A549 (cell line): Measurements from ENCODE around the gene TNFRSF19. TPM values are rescaled to one million over a fixed set of nuclear protein-coding genes. Genes with fewer than 3 reads are reported as not detected.
A peak's percentile ranks its signal among the peaks of the same experiment; 100 is the strongest.

ENCODE experiments used
- ATAC-seq, 2 experiments: fragments of 200-7000 bp in 1 of 2; fragments of >200 bp in 1 of 2; cut with Nextera tagmentation in 1 of 2; cut with Tn5 transposase in 1 of 2; 3 replicates each; pipeline versions ENCODE4 v1.8.0 to v1.9.1; 2018 to 2020; ENCODE audit warnings: mild to moderate bottlenecking in 1 of 2, moderate library complexity in 1 of 2
- CTCF ChIA-PET: fragments of 300-600 bp; sonication (Branson Sonifier 250); formaldehyde crosslinking; extraction: SDS; loops from one replicate; lab custom pipeline; 2021; ENCODE audit warnings: antibody characterized with exemption, inconsistent platforms; lab: Yijun Ruan, JAX
- POLR2A ChIA-PET: fragments of 350-600 bp; formaldehyde crosslinking; extraction: SDS; loops from one replicate; lab custom pipeline; 2021; ENCODE audit warnings: antibody characterized with exemption, inconsistent platforms; lab: Yijun Ruan, JAX
- DNase-seq, 2 experiments: peaks; one replicate each; pipeline versions ENCODE4 v3.0.0 to v3.0.0-alpha.2; 2011 to 2016; ENCODE audit warnings: low read depth in 1 of 2, low spot score in 1 of 2
- FAIRE-seq: peaks from 2 replicates; lab custom pipeline; 2011; peaks lifted over from hg19 to GRCh38; lab: Jason Lieb, UNC
- H3K27ac ChIP-seq, 2 experiments: fragments of >200 bp; sonication (Bioruptor Twin); formaldehyde crosslinking; 3 replicates each; pipeline ENCODE4 v1.5.1; 2016 to 2017
- H3K4me1 ChIP-seq: fragments of >200 bp; sonication (Bioruptor Twin); formaldehyde crosslinking; 3 replicates; pipeline ENCODE4 v1.6.1; 2016
- H3K4me2 ChIP-seq: fragments of >200 bp; sonication (Bioruptor Twin); formaldehyde crosslinking; 3 replicates; pipeline ENCODE4 v1.6.1; 2016
- H3K4me3 ChIP-seq: fragments of >200 bp; sonication (Bioruptor Twin); formaldehyde crosslinking; 3 replicates; pipeline ENCODE4 v1.5.1; 2016
- H3K9me3 ChIP-seq: fragments of >200 bp; sonication (Bioruptor Twin); formaldehyde crosslinking; 3 replicates; pipeline ENCODE4 v1.6.1; 2016
- BHLHE40 ChIP-seq: IDR thresholded peaks from 2 replicates; pipeline ENCODE4 v1.6.1; 2012; ENCODE audit warnings: low read depth, low read length, inconsistent platforms
- CBX2 ChIP-seq: fragments of 200-600 bp; sonication (generic); IDR thresholded peaks from 2 replicates; pipeline ENCODE4 v1.6.1; 2016; ENCODE audit warnings: low read depth, mild to moderate bottlenecking, borderline replicate concordance
- EHF ChIP-seq: fragments of 250-450 bp; sonication (Bioruptor Pico); IDR thresholded peaks from 2 replicates; pipeline ENCODE4 v1.5.0; 2020; ENCODE audit warnings: mild to moderate bottlenecking
- EP300 ChIP-seq, 2 experiments: fragments of >200 bp; sonication (Bioruptor Twin); formaldehyde crosslinking; IDR thresholded peaks; 2 replicates in 1 of 2; 3 replicates in 1 of 2; pipeline ENCODE4 v1.6.1; 2016 to 2017
- ESRRA ChIP-seq: fragments of 150-350 bp; IDR thresholded peaks from 2 replicates; pipeline ENCODE4 v1.6.1; 2014; ENCODE audit warnings: mild to moderate bottlenecking, low read length, borderline replicate concordance
- GATA3 ChIP-seq: IDR thresholded peaks from 2 replicates; pipeline ENCODE4 v1.6.1; 2012; ENCODE audit warnings: borderline replicate concordance
- HDAC2 ChIP-seq: fragments of 200-600 bp; sonication (generic); IDR thresholded peaks from 2 replicates; pipeline ENCODE4 v1.6.1; 2016
- HES2 ChIP-seq: fragments of >200 bp; sonication (Bioruptor Twin); formaldehyde crosslinking; IDR thresholded peaks from 2 replicates; pipeline ENCODE4 v1.6.1; 2016
- HEYL ChIP-seq: fragments of 250-450 bp; sonication (Bioruptor Pico); IDR thresholded peaks from 2 replicates; pipeline ENCODE4 v1.8.0; 2021; ENCODE audit warnings: mild to moderate bottlenecking, moderate library complexity
- HOXA7 ChIP-seq: fragments of 250-450 bp; sonication (Bioruptor Pico); IDR thresholded peaks from 2 replicates; pipeline ENCODE4 v1.5.0; 2020; ENCODE audit warnings: mild to moderate bottlenecking, moderate library complexity
- HOXB13 ChIP-seq: fragments of 250-450 bp; sonication (Bioruptor Pico); IDR thresholded peaks from 2 replicates; pipeline ENCODE4 v1.5.0; 2020; ENCODE audit warnings: low read depth, mild to moderate bottlenecking, moderate library complexity
- HOXB5 ChIP-seq: fragments of 250-450 bp; sonication (Bioruptor Pico); IDR thresholded peaks from 2 replicates; pipeline ENCODE4 v1.5.0; 2020; ENCODE audit warnings: mild to moderate bottlenecking, moderate library complexity
- JUN ChIP-seq, 2 experiments: fragments of >200 bp; sonication (Bioruptor Twin); formaldehyde crosslinking; IDR thresholded peaks; 2 replicates in 1 of 2; 3 replicates in 1 of 2; pipeline ENCODE4 v1.6.1; 2016 to 2017
- JUNB ChIP-seq: fragments of >200 bp; sonication (Bioruptor Twin); formaldehyde crosslinking; IDR thresholded peaks from 2 replicates; pipeline ENCODE4 v1.6.1; 2016
- NFE2L2 ChIP-seq: fragments of 150-350 bp; conservative IDR thresholded peaks from 2 replicates; pipeline ENCODE4 v1.6.1; 2014; ENCODE audit warnings: low read length
- NPAS2 ChIP-seq: fragments of 250-450 bp; sonication (Bioruptor Pico); IDR thresholded peaks from 2 replicates; pipeline ENCODE4 v1.8.0; 2022; ENCODE audit warnings: mild to moderate bottlenecking, moderate library complexity, borderline replicate concordance
- PBX3 ChIP-seq: IDR thresholded peaks from 2 replicates; pipeline ENCODE4 v1.6.1; 2012
- PHF8 ChIP-seq: fragments of 200-600 bp; sonication (generic); IDR thresholded peaks from 2 replicates; pipeline ENCODE4 v1.6.1; 2016; ENCODE audit warnings: low read depth, mild to moderate bottlenecking, antibody characterized with exemption, moderate library complexity, borderline replicate concordance
- POLR2A ChIP-seq: IDR thresholded peaks from 2 replicates; pipeline ENCODE4 v1.6.1; 2012; ENCODE audit warnings: mild to moderate bottlenecking, low read length
- RAD21 ChIP-seq, 2 experiments: fragments of >200 bp in 1 of 2; sonication (Bioruptor Twin) in 1 of 2; formaldehyde crosslinking in 1 of 2; IDR thresholded peaks in 1 of 2; conservative IDR thresholded peaks in 1 of 2; 2 replicates in 1 of 2; 3 replicates in 1 of 2; pipeline ENCODE4 v1.6.1; 2012 to 2018; ENCODE audit warnings: inconsistent platforms in 1 of 2
- USF2 ChIP-seq: fragments of 450-650 bp; IDR thresholded peaks from 2 replicates; pipeline ENCODE4 v1.6.1; 2014; ENCODE audit warnings: antibody characterized with exemption
- ZSCAN20 ChIP-seq: fragments of 250-450 bp; sonication (Bioruptor Pico); IDR thresholded peaks from 2 replicates; pipeline ENCODE4 v1.8.0; 2022; ENCODE audit warnings: mild to moderate bottlenecking, moderate library complexity
- WGBS: methylation state at CpG from one replicate; pipeline ENCODE4 v1.1.6; 2017; ENCODE audit errors: missing lambda C conversion rate; 5-methylcytosine and 5-hydroxymethylcytosine counted together
- polyA plus RNA-seq, 4 experiments: library from polyadenylated mRNA; depleted of rRNA in 3 of 4; stranded (reverse); fragments of >200 nt; fragmentation: RNase III in 1 of 4; extraction: RNeasy Plus Mini Kit Qiagen cat#74134 plus additional on column Dnase treatment in 1 of 4; gene quantifications; 2 replicates in 3 of 4; 3 replicates in 1 of 4; pipeline ENCODE4 v1.2.3, GENCODE V29; 2011 to 2017
- TF ChIP-seq, protein P1 (sequence below): fragments of 250-450 bp; sonication (Bioruptor Pico); IDR thresholded peaks from 2 replicates; pipeline ENCODE4 v1.5.0; 2021; ENCODE audit warnings: mild to moderate bottlenecking, moderate library complexity, borderline replicate concordance
- TF ChIP-seq, protein P2 (sequence below): IDR thresholded peaks from 2 replicates; pipeline ENCODE4 v1.6.1; 2012

Gene TNFRSF19
- polyA plus RNA-seq, 2 of the 4 experiments (the other 2 are of a cell fraction), result 1.2 to 1.9 TPM

DNA sequence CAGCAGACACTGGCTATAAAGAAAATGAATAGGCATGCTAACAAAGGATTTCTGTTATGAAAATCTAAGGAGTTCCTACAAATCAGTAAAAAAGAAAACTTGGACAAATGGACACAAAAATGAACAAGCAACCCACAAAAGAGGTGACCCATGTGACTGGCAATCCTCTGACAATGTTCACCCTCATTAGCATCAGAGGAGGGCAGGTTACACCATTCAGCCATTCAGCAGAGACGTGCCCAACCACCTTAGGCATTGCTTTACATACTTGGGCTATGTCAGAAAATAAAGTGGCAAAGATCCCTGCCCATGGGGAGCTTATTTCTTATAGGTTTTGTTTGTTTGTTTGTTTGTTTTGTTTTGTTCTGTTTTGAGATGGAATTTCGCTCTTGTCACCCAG is 46.0 kb downstream of the TNFRSF19 start:
- H3K4me1 ChIP-seq, result peaks cover 21% of the 10 kb centered on the region
- no peak for FAIRE-seq
- TF ChIP-seq GATA3 (no peak), HOXA7 (CRISPR knock-in tag) (no peak), BHLHE40 (no peak), EHF (CRISPR knock-in tag) (no peak), JUN (IDR thresholded peaks at IDR 0.05) (no peak), NFE2L2 (no peak), NPAS2 (CRISPR knock-in tag) (no peak), JUNB (no peak), HOXB5 (CRISPR knock-in tag) (no peak), CBX2 (no peak), ESRRA (no peak), POLR2A (no peak)
- TF ChIP-seq, protein P1, sequence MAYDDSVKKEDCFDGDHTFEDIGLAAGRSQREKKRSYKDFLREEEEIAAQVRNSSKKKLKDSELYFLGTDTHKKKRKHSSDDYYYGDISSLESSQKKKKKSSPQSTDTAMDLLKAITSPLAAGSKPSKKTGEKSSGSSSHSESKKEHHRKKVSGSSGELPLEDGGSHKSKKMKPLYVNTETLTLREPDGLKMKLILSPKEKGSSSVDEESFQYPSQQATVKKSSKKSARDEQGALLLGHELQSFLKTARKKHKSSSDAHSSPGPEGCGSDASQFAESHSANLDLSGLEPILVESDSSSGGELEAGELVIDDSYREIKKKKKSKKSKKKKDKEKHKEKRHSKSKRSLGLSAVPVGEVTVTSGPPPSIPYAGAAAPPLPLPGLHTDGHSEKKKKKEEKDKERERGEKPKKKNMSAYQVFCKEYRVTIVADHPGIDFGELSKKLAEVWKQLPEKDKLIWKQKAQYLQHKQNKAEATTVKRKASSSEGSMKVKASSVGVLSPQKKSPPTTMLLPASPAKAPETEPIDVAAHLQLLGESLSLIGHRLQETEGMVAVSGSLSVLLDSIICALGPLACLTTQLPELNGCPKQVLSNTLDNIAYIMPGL (CRISPR knock-in tag), result no peak
- DNase-seq, result no peak
- POLR2A ChIA-PET, result no interaction called here
- CTCF ChIA-PET, result no interaction called here
- H3K4me2 ChIP-seq, result no peak overlapping the region
- no peak for ATAC-seq
- no peak overlapping the region for H3K4me3 ChIP-seq
- no peaks in the 10 kb centered on the region for H3K9me3 ChIP-seq
- WGBS, result 37% methylated on average over 2 of the region's 2 CpGs
- H3K27ac ChIP-seq, result no peak overlapping the region

GRCh38 chr13:23617551-23618024 is 47.4 kb downstream of the TNFRSF19 start:
- H3K4me2 ChIP-seq, result peak overlapping the region; percentile 28; the same call in 2 of the 3 replicates
- CTCF ChIA-PET, result no interaction called here
- DNase-seq, result no peak
- TF ChIP-seq, protein P2, sequence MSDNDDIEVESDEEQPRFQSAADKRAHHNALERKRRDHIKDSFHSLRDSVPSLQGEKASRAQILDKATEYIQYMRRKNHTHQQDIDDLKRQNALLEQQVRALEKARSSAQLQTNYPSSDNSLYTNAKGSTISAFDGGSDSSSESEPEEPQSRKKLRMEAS, result no peak
- TF ChIP-seq JUNB, result no peak
- TF ChIP-seq GATA3, result no peak
- TF ChIP-seq PHF8, result no peak
- TF ChIP-seq HES2, result no peak
- no peak for TF ChIP-seq ZSCAN20 (CRISPR knock-in tag)
- no peak for TF ChIP-seq HDAC2
- TF ChIP-seq RAD21 (conservative IDR thresholded peaks at IDR 0.05 in 1 of 2, IDR thresholded peaks at IDR 0.05 in 1 of 2), result no peak
- no peak for TF ChIP-seq HOXB13
- no peak for TF ChIP-seq HEYL (CRISPR knock-in tag)
- no peak for TF ChIP-seq PBX3
- no peak for TF ChIP-seq EP300 (IDR thresholded peaks at IDR 0.05)
- no peak for TF ChIP-seq HOXA7 (CRISPR knock-in tag)
- no peak for TF ChIP-seq USF2
- TF ChIP-seq, all 56 proteins: peak for 0
- FAIRE-seq (no peak), ATAC-seq (no peak)
- POLR2A ChIA-PET, result no interaction called here
- no peaks in the 10 kb centered on the region for H3K9me3 ChIP-seq
- 56% methylated on average over 3 of the region's 3 CpGs for WGBS
- peak overlapping the region in 1 of 2 experiments; percentile 48; a peak in 2 of 6 replicates for H3K27ac ChIP-seq
- no peak overlapping the region for H3K4me3 ChIP-seq
- H3K4me1 ChIP-seq, result peaks cover 24% of the 10 kb centered on the region
